Measurements from ENCODE around the gene SYTL1. TPM values are rescaled to one million over a fixed set of nuclear protein-coding genes. Genes with fewer than 3 reads are reported as not detected.

Gene SYTL1
- total and polyA plus RNA-seq, 9 of the 15 experiments (the other 6 are each of a cell fraction or from before 2014, with no cell fraction given): 0.04 to 9.3 (median 1.7) TPM

GRCh38 chr1:27300341-27301051, 41.3 kb upstream of the SYTL1 start (continued):
- no peak for TF ChIP-seq TSHZ1 (CRISPR knock-in tag; IDR thresholded peaks at IDR 0.05)
- no peak for TF ChIP-seq SMARCA4 (IDR thresholded peaks at IDR 0.05)
- TF ChIP-seq ZEB2 (IDR thresholded peaks at IDR 0.05): no peak
- no peak for TF ChIP-seq ATF6 (CRISPR knock-in tag; IDR thresholded peaks at IDR 0.05)
- TF ChIP-seq TAF1 (IDR thresholded peaks at IDR 0.05; ENCODE audit: control insufficient read depth, extremely low read depth, insufficient read depth, low read length, severe bottlenecking): no peak
- TF ChIP-seq UBTF (IDR thresholded peaks at IDR 0.05; ENCODE audit: borderline replicate concordance in 1 of 2, low read depth in 2 of 2, low read length in 2 of 2): no peak
- peak; percentile 59; the same call in 1 of the 2 replicates for TF ChIP-seq ZKSCAN1 (IDR thresholded peaks at IDR 0.05; ENCODE audit: low read depth, low read length)
- TF ChIP-seq CREB1 (IDR thresholded peaks at IDR 0.05): no peak
- TF ChIP-seq CREB1 (CRISPR knock-in tag; IDR thresholded peaks at IDR 0.05): no peak
- TF ChIP-seq ZBTB43 (CRISPR knock-in tag; IDR thresholded peaks at IDR 0.05): no peak
- TF ChIP-seq PPARD (CRISPR knock-in tag; IDR thresholded peaks at IDR 0.05): no peak
- no peak for TF ChIP-seq RBM34 (IDR thresholded peaks at IDR 0.05; ENCODE audit: borderline replicate concordance, insufficient read depth, low read length)
- TF ChIP-seq MTA1 (IDR thresholded peaks at IDR 0.05; ENCODE audit: borderline replicate concordance): no peak
- TF ChIP-seq PCBP1 (IDR thresholded peaks at IDR 0.05; ENCODE audit: low read depth, low read length, poor library complexity, severe bottlenecking): no peak
- TF ChIP-seq CHCHD3 (CRISPR knock-in tag; IDR thresholded peaks at IDR 0.05): no peak
- TF ChIP-seq MYNN (IDR thresholded peaks at IDR 0.05): peak; percentile 21; the same call in 1 of the 2 replicates
- TF ChIP-seq MYNN (CRISPR knock-in tag; IDR thresholded peaks at IDR 0.05): no peak

Measured in K562 (cell line).